TTC549 (cell line): ENCODE measurements around the gene SRPK2.
"Not testable (repeated sequence)": the region's sequence is repeated elsewhere in the genome, so short reads cannot be mapped to it uniquely, and the experiment has no call there.

Experiments used
- FAIRE-seq: peaks from 2 replicates; lab custom pipeline; 2012; peaks lifted over from hg19 to GRCh38; lab: Jason Lieb, UNC

The SRPK2 gene

DNA sequence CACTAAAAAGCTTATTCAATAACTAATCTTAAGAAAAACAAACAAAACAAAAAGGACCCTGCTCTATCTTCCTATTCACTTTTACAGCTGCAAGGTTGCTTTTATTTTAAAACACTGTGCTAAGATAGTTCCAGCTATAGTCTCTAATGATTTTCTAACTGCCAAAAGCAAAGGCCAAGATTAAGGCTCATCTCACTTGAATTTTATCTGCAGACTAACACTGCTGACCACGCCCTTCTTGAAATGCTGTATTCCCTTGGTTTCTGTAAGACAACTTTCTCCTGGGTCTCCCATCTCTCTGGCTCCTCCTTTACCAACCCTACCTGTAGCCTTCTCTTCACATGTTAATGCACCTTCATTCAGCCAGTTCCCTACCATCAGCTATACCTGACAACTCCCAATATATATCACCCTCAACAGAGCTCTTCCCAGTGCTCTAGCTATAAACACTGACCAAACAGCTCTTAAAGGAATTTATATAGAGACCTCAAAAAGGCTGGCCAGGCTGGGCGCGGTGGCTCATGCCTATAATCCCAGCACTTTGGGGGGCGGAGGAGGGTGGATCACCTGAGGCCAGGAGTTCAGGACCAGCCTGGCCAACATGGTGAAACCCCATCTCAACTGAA, 11.7 kb downstream of the SRPK2 start:
- no peak for FAIRE-seq

DNA sequence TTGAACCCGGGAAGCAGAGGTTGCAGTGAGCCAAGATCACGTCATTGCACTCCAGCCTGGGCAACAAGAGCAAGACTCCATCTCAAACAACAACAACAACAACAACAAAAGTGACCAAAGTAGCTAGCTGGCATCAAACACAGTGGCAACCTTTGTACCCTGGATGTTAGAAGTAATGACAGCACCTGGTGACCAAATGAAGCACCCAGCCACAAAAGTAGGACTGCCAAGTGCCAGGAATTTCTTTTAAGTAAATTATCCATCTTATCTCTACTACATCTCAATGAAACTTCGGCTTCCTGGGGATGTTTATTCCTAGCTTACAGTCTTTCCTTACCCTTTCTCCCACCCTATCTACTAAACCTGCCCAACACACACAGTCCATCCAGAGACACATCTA, 18.8 kb downstream of the SRPK2 start:
- no peak for FAIRE-seq

DNA sequence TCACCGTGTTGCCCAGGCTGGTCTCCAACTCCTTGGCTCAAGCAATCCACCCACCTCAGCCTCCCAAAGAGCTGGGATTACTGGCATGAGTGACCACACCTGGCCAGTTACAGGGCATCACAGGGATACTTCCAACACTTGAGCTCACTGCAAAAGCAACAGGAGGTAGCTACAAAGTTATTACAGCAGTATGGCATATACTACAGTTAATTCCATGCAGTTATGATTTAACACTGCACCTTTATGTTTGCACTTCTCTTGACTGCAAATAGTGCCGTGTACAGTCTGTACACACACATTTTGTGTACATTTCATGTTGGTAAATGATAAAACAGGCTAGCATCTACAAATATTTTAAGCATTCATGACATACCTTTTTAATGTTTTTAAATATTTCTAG, 21.3 kb downstream of the SRPK2 start:
- FAIRE-seq = no peak

DNA sequence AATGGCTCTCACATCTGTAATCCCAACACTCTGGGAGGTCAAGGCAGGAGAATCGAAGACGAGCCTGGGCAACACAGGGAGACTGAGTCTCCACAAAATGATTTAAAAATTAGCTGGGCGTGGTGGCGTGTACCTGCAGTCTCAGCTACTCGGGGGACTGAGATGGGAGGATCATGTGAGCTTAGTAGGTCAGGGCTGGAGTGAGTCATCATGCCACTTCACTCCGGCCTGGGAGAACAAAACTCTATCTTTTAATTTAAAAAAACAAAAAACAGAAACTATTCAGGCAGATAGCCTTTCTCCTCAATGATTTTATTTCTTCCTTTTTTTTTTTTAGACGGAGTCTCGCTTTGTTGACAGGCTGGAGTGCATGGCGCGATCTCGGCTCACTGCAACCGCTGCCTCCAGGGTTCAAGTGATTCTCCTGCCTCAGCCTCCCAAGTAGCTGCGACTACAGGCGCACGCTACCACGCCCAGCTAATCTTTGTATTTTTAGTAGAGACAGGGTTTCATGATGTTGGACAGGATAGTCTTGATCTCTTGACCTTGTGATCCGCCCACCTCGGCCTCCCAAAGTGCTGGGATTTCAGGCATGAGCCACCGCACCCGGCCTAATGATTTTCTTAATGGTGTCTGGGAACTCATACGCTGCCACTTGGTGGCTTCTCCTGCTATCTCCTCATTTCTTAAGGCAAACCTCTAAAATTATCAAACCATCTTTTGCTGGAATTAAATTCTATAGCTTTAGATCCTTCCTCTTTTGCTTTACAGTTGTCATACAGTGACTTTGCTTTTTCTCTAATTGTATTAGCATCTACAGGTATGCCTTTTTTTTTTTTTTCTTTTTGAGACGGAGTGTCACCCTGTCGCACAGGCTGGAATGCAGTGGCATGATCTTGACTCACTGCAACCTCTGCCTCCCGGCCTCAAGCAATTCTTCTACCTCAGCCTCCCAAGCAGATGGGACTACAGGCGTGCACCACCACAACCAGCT, 22.9 kb downstream of the SRPK2 start:
- FAIRE-seq = no peak

GRCh38 chr7:105364684-105365083, 24.0 kb downstream of the SRPK2 start:
- no peak for FAIRE-seq

DNA sequence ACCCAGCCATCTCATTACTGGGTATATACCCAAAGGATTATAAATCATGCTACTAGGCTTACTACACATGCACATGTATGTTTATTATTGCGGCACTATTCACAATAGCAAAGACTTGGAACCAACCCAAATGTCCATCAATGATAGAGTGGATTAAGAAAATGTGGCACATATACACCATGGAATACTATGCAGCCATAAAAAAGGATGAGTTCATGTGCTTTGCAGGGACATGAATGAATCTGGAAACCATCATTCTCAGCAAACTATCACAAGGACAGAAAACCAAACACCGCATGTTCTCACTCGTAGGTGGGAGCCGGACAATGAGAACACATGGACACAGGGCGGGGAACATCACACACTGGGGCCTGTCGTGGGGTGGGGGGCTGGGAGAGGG, 25.1 kb downstream of the SRPK2 start:
- not testable (repeated sequence) for FAIRE-seq

DNA sequence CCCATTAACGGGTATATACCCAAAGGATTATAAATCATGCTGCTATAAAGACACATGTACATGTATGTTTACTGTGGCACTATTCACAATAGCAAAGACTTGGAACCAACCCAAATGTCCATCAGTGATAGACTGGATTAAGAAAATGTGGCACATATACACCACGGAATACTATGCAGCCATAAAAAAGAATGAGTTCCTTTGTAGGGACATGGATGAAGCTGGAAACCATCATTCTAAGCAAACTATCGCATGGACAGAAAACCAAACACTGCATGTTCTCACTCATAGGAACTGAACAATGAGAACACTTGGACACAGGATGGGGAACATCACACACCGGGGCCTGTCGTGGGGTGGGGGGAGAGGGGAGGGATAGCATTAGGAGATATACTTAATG, 26.0 kb downstream of the SRPK2 start:
- not testable (repeated sequence) for FAIRE-seq

- FAIRE-seq = not testable (repeated sequence)
Observed at GRCh38 chr7:105361995-105362394, 26.7 kb downstream of the SRPK2 start.

DNA sequence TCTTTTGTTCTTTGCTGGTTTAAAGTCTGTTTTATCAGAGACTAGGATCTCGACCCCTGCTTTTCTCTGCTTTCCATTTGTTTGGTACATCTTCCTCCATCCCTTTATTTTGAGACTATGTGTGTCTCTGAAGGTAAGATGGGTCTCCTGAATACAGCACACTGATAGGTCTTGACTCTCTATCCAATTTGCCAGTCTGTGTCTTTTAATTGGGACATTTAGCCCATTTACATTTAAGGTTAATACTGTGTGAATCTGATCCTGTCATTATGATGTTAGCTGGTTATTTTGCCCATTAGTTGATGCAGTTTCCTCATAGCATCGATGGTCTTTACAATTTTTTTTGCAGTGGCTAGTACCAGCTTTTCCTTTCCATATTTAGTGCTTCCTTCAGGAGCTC, 28.6 kb downstream of the SRPK2 start:
- not testable (repeated sequence) for FAIRE-seq

DNA sequence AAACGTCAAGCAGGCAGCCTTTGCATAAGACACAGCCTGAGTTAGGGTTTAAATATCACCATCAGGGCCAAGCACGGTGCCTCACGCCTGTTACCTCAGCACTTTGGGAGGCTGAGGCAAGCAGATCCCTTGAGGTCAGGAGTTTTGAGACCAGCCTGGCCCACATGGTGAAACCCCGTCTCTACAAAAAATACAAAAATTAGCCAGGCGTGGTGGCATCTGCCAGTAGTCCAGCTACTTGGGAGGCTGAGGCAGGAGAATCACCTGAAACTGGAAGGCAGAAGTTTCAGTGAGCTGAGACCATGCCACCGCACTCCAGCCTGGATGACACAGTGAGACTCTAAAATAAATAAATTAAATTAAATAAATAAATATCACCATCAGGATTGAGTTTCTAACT, 33.0 kb downstream of the SRPK2 start:
- FAIRE-seq = no peak

DNA sequence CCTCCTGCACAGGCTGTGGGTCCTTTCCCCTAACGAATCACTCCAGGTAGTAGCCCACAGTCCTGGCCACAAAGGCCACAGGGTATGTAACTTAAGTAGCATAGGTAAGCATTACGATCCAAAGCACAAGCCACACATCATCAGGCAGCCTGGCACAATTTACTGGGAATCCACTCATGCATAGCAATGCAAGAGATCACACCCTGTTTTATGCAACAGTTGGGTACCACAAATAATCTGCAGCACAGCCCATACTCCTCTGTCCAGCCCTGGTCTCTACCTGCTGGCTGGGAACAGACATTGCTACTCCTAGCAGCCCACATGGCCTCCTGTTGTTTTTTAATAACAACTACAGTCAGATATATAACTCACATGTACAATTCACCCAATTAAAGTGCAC, 34.3 kb downstream of the SRPK2 start:
- FAIRE-seq = no peak

GRCh38 chr7:105353752-105354328, 34.9 kb downstream of the SRPK2 start:
- FAIRE-seq = no peak

GRCh38 chr7:105352901-105353668, 35.6 kb downstream of the SRPK2 start:
- no peak for FAIRE-seq

DNA sequence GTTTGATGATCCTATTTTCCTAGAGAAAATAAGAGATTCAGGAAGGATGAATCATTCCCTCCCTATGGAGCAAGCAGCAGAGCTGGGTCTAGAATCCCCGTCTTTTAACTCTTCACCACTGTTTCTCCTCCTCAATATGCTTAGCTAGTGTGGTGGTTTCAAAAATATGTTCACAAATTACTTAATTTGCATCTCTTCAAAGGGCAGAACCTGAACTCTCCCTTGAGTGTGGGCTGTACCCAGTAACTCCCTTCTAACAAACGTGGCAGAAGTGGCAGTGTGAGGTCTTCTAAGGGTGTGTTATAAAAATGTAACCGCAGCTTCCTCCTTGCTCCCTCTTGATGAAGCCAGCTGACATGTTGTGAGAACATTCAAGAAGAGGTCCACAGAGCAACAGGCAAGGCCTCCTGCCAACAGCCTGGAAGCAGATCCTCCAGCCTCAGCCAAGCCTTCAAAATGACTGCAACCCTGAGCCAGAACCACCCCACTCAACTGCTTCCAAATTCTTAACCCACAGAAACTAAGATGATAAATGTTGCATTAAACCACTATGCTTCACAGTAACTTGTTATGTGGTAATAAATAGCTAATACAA, 36.6 kb downstream of the SRPK2 start:
- no peak for FAIRE-seq

DNA sequence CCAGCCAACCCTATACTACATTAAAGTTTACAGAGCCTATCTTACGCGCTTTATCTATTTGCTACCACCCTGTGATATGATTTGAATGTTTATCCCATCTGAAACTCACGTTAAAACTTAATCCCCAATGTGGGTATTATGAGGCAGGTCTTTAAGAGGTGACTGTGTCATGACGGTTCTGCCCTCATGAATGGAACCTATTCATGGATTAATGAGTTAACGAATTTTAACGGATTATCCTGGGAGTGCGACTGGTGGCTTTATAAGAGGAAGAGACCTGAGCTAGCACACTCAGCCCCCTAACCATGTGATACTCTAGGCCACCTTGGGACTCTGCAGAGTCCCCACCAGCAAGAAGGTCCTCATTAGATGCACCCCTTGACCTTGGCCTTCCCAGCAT, 37.8 kb downstream of the SRPK2 start:
- FAIRE-seq = no peak

GRCh38 chr7:105348177-105348576, 40.5 kb downstream of the SRPK2 start:
- not testable (repeated sequence) for FAIRE-seq

DNA sequence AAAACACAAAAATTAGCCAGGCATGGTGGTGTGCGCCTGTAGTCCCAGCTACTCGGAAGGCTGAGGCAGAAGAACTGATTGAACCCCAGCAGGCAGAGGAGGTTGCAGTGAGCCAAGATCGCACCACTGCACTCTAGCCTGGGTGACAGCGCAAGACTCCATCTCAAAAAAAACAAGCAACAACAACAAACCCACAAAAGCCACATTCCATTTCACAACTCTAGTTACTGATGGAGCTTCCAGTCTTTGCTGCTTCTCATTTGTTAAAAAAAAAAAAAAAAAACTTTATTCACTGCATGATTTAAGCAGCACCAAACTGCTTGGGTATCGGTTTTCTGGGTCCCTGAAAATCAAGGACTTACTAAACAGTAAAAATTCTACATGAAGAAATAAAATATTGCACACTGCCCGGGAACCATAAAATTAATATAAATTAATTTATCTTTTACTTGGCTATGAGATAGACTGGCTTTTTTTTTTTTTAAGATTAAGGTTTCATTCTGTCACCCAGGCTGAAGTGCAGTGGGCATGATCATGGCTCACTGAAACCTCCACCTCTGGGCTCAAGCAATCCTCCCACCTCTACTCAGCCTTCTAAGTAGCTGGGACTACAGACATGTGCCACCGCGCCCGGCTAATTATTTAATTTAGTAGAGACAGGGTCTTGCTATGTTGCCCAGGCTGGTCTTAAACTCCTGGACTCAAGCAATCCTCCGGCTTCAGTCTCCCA, 42.0 kb downstream of the SRPK2 start:
- no peak for FAIRE-seq

DNA sequence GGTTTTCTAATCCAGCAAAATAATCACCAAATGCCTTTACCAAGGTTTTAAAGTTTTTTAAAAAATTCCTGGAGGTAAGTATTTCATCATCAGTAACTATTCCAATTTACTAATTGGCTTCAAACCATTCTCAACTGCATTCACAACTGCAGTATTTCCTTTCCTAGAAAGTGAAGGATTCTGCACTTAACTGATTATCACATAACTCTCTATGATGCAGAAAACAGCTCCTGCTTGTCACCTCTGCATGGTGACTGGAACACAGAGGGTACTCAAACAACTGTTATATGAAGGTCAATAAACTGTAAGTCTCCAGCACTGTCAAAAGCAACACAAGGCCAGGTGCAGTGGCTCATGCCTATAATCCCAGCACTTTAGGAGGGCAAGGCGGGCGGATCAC, 42.6 kb downstream of the SRPK2 start:
- FAIRE-seq = no peak

GRCh38 chr7:105345725-105346124, 43.0 kb downstream of the SRPK2 start:
- no peak for FAIRE-seq

DNA sequence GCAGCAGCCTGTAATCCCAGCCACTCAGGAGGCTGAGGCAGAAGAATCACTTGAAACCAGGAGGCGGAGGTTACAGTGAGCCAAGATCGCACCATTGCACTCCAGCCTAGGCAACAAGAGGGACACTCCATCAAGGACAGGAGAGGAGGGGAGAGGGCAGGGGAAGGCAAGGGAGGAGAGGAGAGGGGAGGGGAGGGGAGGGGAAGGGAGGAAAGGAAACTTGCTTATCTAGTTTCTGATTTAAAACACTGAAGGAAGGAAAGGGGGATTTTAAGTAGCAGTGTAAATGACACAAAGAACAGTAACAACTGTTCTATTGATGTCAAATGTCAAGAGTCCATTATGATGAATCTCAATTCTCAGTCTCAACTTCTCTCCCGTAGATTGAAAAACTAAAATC, 43.7 kb downstream of the SRPK2 start:
- FAIRE-seq = no peak
